ENCODE measurements around the gene PKP4. TPM values are rescaled to one million over a fixed set of nuclear protein-coding genes. Genes with fewer than 3 reads are reported as not detected.

Gene PKP4
- total RNA-seq, 1 experiment from 2014 or later, result 59.1 TPM

GRCh38 chr2:158484892-158485556 lies 28.3 kb downstream of the PKP4 start:
- Histone ChIP-seq H3K27me3 (ENCODE audit: insufficient read depth, low read depth) (no peaks in the 10 kb centered on the region), H3K4me2 (no peak overlapping the region), H3K36me3 (ENCODE audit: low read depth) (no peaks in the 10 kb centered on the region), H2AFZ (no peak overlapping the region), H3K4me1 (replicated peaks; ENCODE audit: insufficient read depth) (peaks cover 12% of the 10 kb centered on the region; the same call in 1 of the 2 replicates), H4K20me1 (ENCODE audit: insufficient read depth) (no peaks in the 10 kb centered on the region), H3K79me2 (ENCODE audit: low read depth) (peaks cover 45% of the 10 kb centered on the region), H3K9me2 (ENCODE audit: insufficient read depth) (no peaks in the 10 kb centered on the region), H3F3A (ENCODE audit: insufficient read depth, low read depth) (no peaks in the 10 kb centered on the region), H3K4me3 (no peak overlapping the region), H3K27ac (no peak overlapping the region), H3K9me3 (ENCODE audit: insufficient read depth, low read depth) (no peaks in the 10 kb centered on the region)
- DNase-seq, result no peak
- intact Hi-C loops (cut with micrococcal nuclease; ENCODE audit: unreplicated experiment), result no loop called here
- BruUV-seq (replicated peaks), result no TSS peak
- TF ChIP-seq CTCF (conservative IDR thresholded peaks at IDR 0.05), result no peak
- TF ChIP-seq EZH2 (IDR thresholded peaks at IDR 0.05; ENCODE audit: low read depth), result no peak
- POLR2A ChIA-PET (ENCODE audit: unreplicated experiment), result no interaction called here
- CTCF ChIA-PET, result no interaction called here

GRCh38 chr2:158486150-158486969 lies 29.6 kb downstream of the PKP4 start:
- Histone ChIP-seq H3K4me2 (no peak overlapping the region), H4K20me1 (ENCODE audit: insufficient read depth) (no peaks in the 10 kb centered on the region), H2AFZ (no peak overlapping the region), H3K79me2 (ENCODE audit: low read depth) (peaks cover 57% of the 10 kb centered on the region), H3K4me1 (replicated peaks; ENCODE audit: insufficient read depth) (peaks cover 12% of the 10 kb centered on the region; the same call in 1 of the 2 replicates), H3K27ac (no peak overlapping the region), H3K9me3 (ENCODE audit: insufficient read depth, low read depth) (no peaks in the 10 kb centered on the region), H3K27me3 (ENCODE audit: insufficient read depth, low read depth) (no peaks in the 10 kb centered on the region), H3K4me3 (no peak overlapping the region), H3K36me3 (ENCODE audit: low read depth) (no peaks in the 10 kb centered on the region), H3F3A (ENCODE audit: insufficient read depth, low read depth) (no peaks in the 10 kb centered on the region), H3K9me2 (ENCODE audit: insufficient read depth) (no peaks in the 10 kb centered on the region)
- ChIA-PET CTCF (no interaction called here), POLR2A (ENCODE audit: unreplicated experiment) (no interaction called here)
- TF ChIP-seq EZH2 (IDR thresholded peaks at IDR 0.05; ENCODE audit: low read depth), result no peak
- TF ChIP-seq CTCF (conservative IDR thresholded peaks at IDR 0.05), result no peak
- BruUV-seq (replicated peaks), result no TSS peak
- DNase-seq, result no peak
- intact Hi-C loops (cut with micrococcal nuclease; ENCODE audit: unreplicated experiment), result no loop called here

GRCh38 chr2:158486970-158487325 lies 30.2 kb downstream of the PKP4 start:
- BruUV-seq (replicated peaks), result no TSS peak
- H3K4me1 ChIP-seq (replicated peaks; ENCODE audit: insufficient read depth), result peaks cover 11% of the 10 kb centered on the region; the same call in 1 of the 2 replicates
- no peaks in the 10 kb centered on the region for H4K20me1 ChIP-seq (ENCODE audit: insufficient read depth)
- H3K79me2 ChIP-seq (ENCODE audit: low read depth), result peaks cover 62% of the 10 kb centered on the region
- no peaks in the 10 kb centered on the region for H3K9me2 ChIP-seq (ENCODE audit: insufficient read depth)
- intact Hi-C loops (cut with micrococcal nuclease; ENCODE audit: unreplicated experiment), result no loop called here
- H3K36me3 ChIP-seq (ENCODE audit: low read depth), result no peaks in the 10 kb centered on the region
- H3K4me3 ChIP-seq, result no peak overlapping the region
- TF ChIP-seq EZH2 (IDR thresholded peaks at IDR 0.05; ENCODE audit: low read depth) (no peak), CTCF (conservative IDR thresholded peaks at IDR 0.05) (no peak)
- no peaks in the 10 kb centered on the region for H3F3A ChIP-seq (ENCODE audit: insufficient read depth, low read depth)
- ChIA-PET POLR2A (ENCODE audit: unreplicated experiment) (no interaction called here), CTCF (no interaction called here)
- no peak overlapping the region for H3K4me2 ChIP-seq
- H3K27me3 ChIP-seq (ENCODE audit: insufficient read depth, low read depth), result no peaks in the 10 kb centered on the region
- no peak overlapping the region for H3K27ac ChIP-seq
- no peaks in the 10 kb centered on the region for H3K9me3 ChIP-seq (ENCODE audit: insufficient read depth, low read depth)
- DNase-seq, result no peak
- no peak overlapping the region for H2AFZ ChIP-seq

Data from PC-9 (cell line).